ENCODE results near the gene RNF113A.
"Not testable (repeated sequence)": the region's sequence is repeated elsewhere in the genome, so short reads cannot be mapped to it uniquely, and the experiment has no call there.

Gene RNF113A

DNA sequence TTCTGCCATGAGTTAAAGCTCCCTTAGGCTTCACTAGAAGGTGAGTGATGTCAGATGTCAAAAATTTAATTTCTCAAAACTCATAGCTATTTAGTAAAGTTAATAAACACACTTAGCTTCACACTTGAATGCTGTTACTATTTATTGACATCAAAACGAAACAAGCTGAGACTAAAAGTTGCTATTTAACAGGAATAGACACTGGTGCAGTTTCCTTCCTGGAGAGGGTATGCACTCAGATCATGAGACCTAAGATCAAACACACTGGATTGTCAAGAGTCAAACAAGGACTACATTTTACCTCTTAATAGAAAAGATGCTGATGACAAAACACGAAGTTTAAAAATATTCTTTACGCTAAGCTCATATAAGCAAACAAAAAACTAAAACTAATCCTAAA lies 37.6 kb downstream of the RNF113A start:
- no peak for DNase-seq (ENCODE audit: low read depth)

DNA sequence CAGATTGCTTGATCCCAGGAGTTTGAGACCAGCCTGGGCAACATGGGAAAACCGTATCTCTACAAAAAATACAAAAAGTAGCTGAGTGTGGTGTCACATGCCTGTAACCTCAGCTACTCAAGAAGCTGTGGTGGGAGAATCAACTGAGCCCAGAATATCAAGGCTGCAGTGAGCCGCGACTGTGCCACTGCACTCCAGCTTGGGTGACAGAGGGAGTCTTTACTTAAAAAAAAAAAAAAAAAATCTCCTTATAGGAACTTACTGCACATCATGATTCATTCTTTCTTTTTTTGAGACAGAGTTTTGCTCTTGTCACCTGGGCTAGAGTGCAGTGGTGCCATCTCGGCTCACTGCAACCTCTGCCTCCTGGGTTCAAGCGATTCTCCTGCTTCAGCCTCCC lies 43.1 kb downstream of the RNF113A start:
- no peak for DNase-seq (ENCODE audit: low read depth)

DNA sequence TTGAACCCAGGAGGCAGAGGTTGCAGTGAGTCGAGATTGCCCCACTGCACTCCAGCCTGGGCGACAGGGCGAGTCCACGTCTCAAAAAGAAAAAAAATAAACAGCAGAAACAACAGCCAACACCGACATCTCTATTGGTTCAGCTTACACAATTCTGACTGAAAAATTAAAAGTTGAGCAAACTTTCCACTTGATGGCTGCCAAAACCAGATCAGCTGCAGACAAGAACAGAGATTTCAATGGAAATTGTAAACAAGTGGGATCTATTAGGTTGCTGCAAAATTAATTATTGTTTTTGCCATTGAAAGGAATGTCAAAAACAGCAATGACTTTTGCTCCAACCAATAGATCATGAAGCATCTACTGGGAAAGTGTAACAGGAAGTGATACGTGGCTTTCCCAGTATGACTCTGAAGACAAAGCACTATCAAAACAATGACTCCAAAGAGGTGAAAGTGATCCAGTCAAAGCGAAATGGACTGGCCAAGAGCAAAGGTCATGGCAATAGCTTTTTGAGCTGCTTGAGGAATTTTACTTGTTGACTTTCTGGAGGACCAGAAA lies 45.1 kb downstream of the RNF113A start:
- no peak for DNase-seq (ENCODE audit: low read depth)

DNA sequence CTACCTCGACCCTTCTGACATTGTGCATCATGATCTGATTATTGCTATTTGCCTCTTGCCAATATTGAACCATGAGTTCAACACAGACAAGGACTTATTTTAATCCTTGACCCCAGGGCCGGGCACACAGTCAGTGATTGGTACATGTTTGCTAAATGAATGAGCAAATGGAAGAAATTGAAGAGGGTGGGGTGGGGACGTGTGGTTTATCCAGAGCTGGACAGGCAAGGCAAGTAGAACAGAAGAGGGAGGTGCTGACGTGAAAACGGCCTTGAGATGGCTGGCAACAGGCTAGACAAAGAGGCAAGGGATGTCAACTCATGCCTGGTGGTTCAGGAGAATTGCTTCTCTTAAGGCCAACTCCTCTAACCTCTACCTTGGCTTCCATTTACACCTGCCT lies 47.3 kb downstream of the RNF113A start:
- not testable (repeated sequence) for DNase-seq (ENCODE audit: low read depth)

DNA sequence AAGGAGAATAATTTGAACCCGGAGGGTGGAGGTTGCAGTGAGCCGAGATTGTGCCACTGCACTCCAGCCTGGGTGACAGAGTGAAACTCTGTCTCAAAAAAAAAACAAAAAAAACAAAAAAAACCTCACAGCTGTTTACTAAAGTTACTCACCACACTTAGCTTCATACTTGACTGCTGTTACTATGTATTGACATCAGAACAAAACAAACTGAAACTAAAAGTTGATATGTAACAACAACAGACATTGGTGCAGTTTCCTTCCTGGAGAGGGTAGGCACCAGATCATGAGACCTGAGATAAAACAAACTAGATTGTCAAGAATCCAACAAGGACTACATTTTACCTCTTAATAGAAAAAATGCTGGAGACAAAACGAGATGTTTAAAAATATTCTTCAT lies 49.8 kb downstream of the RNF113A start:
- not testable (repeated sequence) for DNase-seq (ENCODE audit: low read depth)
